Activated T-helper 17 cell treated with anti-CD3 and anti-CD28 coated beads, Interleukin-2, amount 50 U/mL, for 72 hours (primary cell): ENCODE measurements around the gene LOXL1. TPM values are rescaled to one million over a fixed set of nuclear protein-coding genes. Genes with fewer than 3 reads are reported as not detected.

Experiments
- ATAC-seq: fragments of 150-1000 bp; cut with Tn5 transposase; replicated peaks from 2 replicates; pipeline ENCODE4 v1.10.0; 2021; ENCODE audit warnings: mild to moderate bottlenecking, moderate library complexity
- H3K27ac Mint-ChIP-seq: one replicate; pipeline ENCODE4 v1.8.0; 2022; ENCODE audit warnings: mixed read lengths
- H3K27me3 Mint-ChIP-seq: one replicate; pipeline ENCODE4 v1.8.0; 2022; ENCODE audit warnings: mixed read lengths
- H3K36me3 Mint-ChIP-seq: one replicate; pipeline ENCODE4 v1.8.0; 2022; ENCODE audit warnings: low read depth, mild to moderate bottlenecking, mixed read lengths
- H3K4me1 Mint-ChIP-seq: one replicate; pipeline ENCODE4 v1.8.0; 2022; ENCODE audit warnings: mixed read lengths
- H3K4me3 Mint-ChIP-seq: one replicate; pipeline ENCODE4 v1.8.0; 2022; ENCODE audit warnings: mild to moderate bottlenecking, mixed read lengths
- H3K9me3 Mint-ChIP-seq: one replicate; pipeline ENCODE4 v1.8.0; 2022; ENCODE audit warnings: mixed read lengths
- total RNA-seq, 2 donors: library from RNA; stranded (reverse); gene quantifications; one replicate each; pipeline ENCODE4 v1.2.3, GENCODE V29; 2022

The LOXL1 gene
- total RNA-seq, 2 donors from 2014 or later: 3.4 TPM

- peak; percentile 4 for ATAC-seq
- Mint-ChIP-seq H3K9me3 (no peaks in the 10 kb centered on the region), H3K27ac (no peak overlapping the region), H3K4me3 (no peak overlapping the region), H3K4me1 (peaks cover 6% of the 10 kb centered on the region), H3K36me3 (no peaks in the 10 kb centered on the region), H3K27me3 (no peaks in the 10 kb centered on the region)
Observed at GRCh38 chr15:73892446-73893226, 33.6 kb upstream of the LOXL1 start.

GRCh38 chr15:73894133-73894814, 32.0 kb upstream of the LOXL1 start:
- no peak overlapping the region for H3K4me3 Mint-ChIP-seq

GRCh38 chr15:73897441-73898261, 28.6 kb upstream of the LOXL1 start:
- Mint-ChIP-seq H3K9me3 (no peaks in the 10 kb centered on the region), H3K27ac (no peak overlapping the region), H3K27me3 (no peaks in the 10 kb centered on the region), H3K4me3 (no peak overlapping the region), H3K36me3 (no peaks in the 10 kb centered on the region), H3K4me1 (peaks cover 6% of the 10 kb centered on the region)
- peak; percentile 93 for ATAC-seq

More at GRCh38 chr15:73894133-73894814, 32.0 kb upstream of the LOXL1 start:
- no peak for ATAC-seq
- Mint-ChIP-seq H3K9me3 (no peaks in the 10 kb centered on the region), H3K36me3 (no peaks in the 10 kb centered on the region), H3K4me1 (peaks cover 6% of the 10 kb centered on the region), H3K27ac (no peak overlapping the region), H3K27me3 (no peaks in the 10 kb centered on the region)

- Mint-ChIP-seq H3K4me1 (peaks cover 6% of the 10 kb centered on the region), H3K27me3 (no peaks in the 10 kb centered on the region), H3K36me3 (no peaks in the 10 kb centered on the region), H3K9me3 (no peaks in the 10 kb centered on the region), H3K27ac (no peak overlapping the region), H3K4me3 (no peak overlapping the region)
- ATAC-seq: no peak
Observed at GRCh38 chr15:73899197-73900094, 26.8 kb upstream of the LOXL1 start.

GRCh38 chr15:73900095-73900712, 26.1 kb upstream of the LOXL1 start:
- no peaks in the 10 kb centered on the region for H3K9me3 Mint-ChIP-seq
- ATAC-seq: no peak
- H3K27ac Mint-ChIP-seq: peak overlapping the region; percentile 5
- H3K4me3 Mint-ChIP-seq: no peak overlapping the region
- no peaks in the 10 kb centered on the region for H3K27me3 Mint-ChIP-seq
- peaks cover 6% of the 10 kb centered on the region for H3K4me1 Mint-ChIP-seq
- H3K36me3 Mint-ChIP-seq: no peaks in the 10 kb centered on the region

GRCh38 chr15:73901126-73901810, 25.0 kb upstream of the LOXL1 start:
- peaks cover under 1% of the 10 kb centered on the region for H3K4me1 Mint-ChIP-seq
- no peak overlapping the region for H3K4me3 Mint-ChIP-seq
- no peaks in the 10 kb centered on the region for H3K9me3 Mint-ChIP-seq
- H3K27ac Mint-ChIP-seq: no peak overlapping the region
- no peak for ATAC-seq
- H3K27me3 Mint-ChIP-seq: no peaks in the 10 kb centered on the region
- H3K36me3 Mint-ChIP-seq: no peaks in the 10 kb centered on the region

GRCh38 chr15:73902121-73903020, 23.9 kb upstream of the LOXL1 start:
- Mint-ChIP-seq H3K36me3 (no peaks in the 10 kb centered on the region), H3K27me3 (no peaks in the 10 kb centered on the region), H3K27ac (no peak overlapping the region), H3K9me3 (no peaks in the 10 kb centered on the region), H3K4me1 (no peaks in the 10 kb centered on the region), H3K4me3 (no peak overlapping the region)
- no peak for ATAC-seq

GRCh38 chr15:73904026-73904815, 22.0 kb upstream of the LOXL1 start:
- no peaks in the 10 kb centered on the region for H3K9me3 Mint-ChIP-seq
- H3K27me3 Mint-ChIP-seq: no peaks in the 10 kb centered on the region
- ATAC-seq: no peak
- H3K27ac Mint-ChIP-seq: no peak overlapping the region
- H3K4me3 Mint-ChIP-seq: no peak overlapping the region
- H3K36me3 Mint-ChIP-seq: no peaks in the 10 kb centered on the region
- H3K4me1 Mint-ChIP-seq: no peaks in the 10 kb centered on the region

GRCh38 chr15:73905225-73905827, 20.9 kb upstream of the LOXL1 start:
- no peak for ATAC-seq
- H3K27me3 Mint-ChIP-seq: no peaks in the 10 kb centered on the region
- no peak overlapping the region for H3K4me3 Mint-ChIP-seq
- no peaks in the 10 kb centered on the region for H3K36me3 Mint-ChIP-seq
- no peak overlapping the region for H3K27ac Mint-ChIP-seq
- no peaks in the 10 kb centered on the region for H3K9me3 Mint-ChIP-seq
- H3K4me1 Mint-ChIP-seq: no peaks in the 10 kb centered on the region

- Mint-ChIP-seq H3K4me1 (no peaks in the 10 kb centered on the region), H3K27me3 (no peaks in the 10 kb centered on the region), H3K4me3 (no peak overlapping the region), H3K36me3 (no peaks in the 10 kb centered on the region), H3K27ac (no peak overlapping the region), H3K9me3 (no peaks in the 10 kb centered on the region)
- ATAC-seq: peak; percentile 20
Observed at GRCh38 chr15:73906346-73907034, 19.8 kb upstream of the LOXL1 start.

GRCh38 chr15:73907035-73907408, 19.2 kb upstream of the LOXL1 start:
- ATAC-seq: no peak
- no peaks in the 10 kb centered on the region for H3K27me3 Mint-ChIP-seq
- no peak overlapping the region for H3K4me3 Mint-ChIP-seq
- H3K4me1 Mint-ChIP-seq: no peaks in the 10 kb centered on the region
- H3K36me3 Mint-ChIP-seq: no peaks in the 10 kb centered on the region
- peak overlapping the region; percentile 44 for H3K27ac Mint-ChIP-seq
- no peaks in the 10 kb centered on the region for H3K9me3 Mint-ChIP-seq
